ENCODE measurements around the gene INPP4B.
"Not testable (repeated sequence)": the region's sequence is repeated elsewhere in the genome, so short reads cannot be mapped to it uniquely, and the experiment has no call there.

INPP4B gene

GRCh38 chr4:142085513-142086292, 760.4 kb downstream of the INPP4B start:
- DNase-seq (ENCODE audit: low spot score), result no peak

GRCh38 chr4:142083264-142083663, 762.8 kb downstream of the INPP4B start:
- no peak for DNase-seq (ENCODE audit: low spot score)

GRCh38 chr4:142081025-142081424, 765.1 kb downstream of the INPP4B start:
- DNase-seq (ENCODE audit: low spot score), result no peak

- no peak for DNase-seq (ENCODE audit: low spot score)
Observed at GRCh38 chr4:142079959-142080358, 766.1 kb downstream of the INPP4B start.

- no peak for DNase-seq (ENCODE audit: low spot score)
Observed at GRCh38 chr4:142077048-142077447, 769.1 kb downstream of the INPP4B start.

- not testable (repeated sequence) for DNase-seq (ENCODE audit: low spot score)
Observed at GRCh38 chr4:142068304-142068703, 777.8 kb downstream of the INPP4B start.

- not testable (repeated sequence) for DNase-seq (ENCODE audit: low spot score)
Observed at GRCh38 chr4:142066562-142066961, 779.5 kb downstream of the INPP4B start.

- DNase-seq (ENCODE audit: low spot score), result no peak
Observed at GRCh38 chr4:142065086-142065647, 780.9 kb downstream of the INPP4B start.

- DNase-seq (ENCODE audit: low spot score), result no peak
Observed at GRCh38 chr4:142064181-142064580, 781.9 kb downstream of the INPP4B start.

GRCh38 chr4:142045996-142046395, 800.1 kb downstream of the INPP4B start:
- no peak for DNase-seq (ENCODE audit: low spot score)

- DNase-seq (ENCODE audit: low spot score), result no peak
Observed at GRCh38 chr4:142044271-142044670, 801.8 kb downstream of the INPP4B start.

- DNase-seq (ENCODE audit: low spot score), result no peak
Observed at GRCh38 chr4:142043509-142043908, 802.6 kb downstream of the INPP4B start.

- no peak for DNase-seq (ENCODE audit: low spot score)
Observed at GRCh38 chr4:142041788-142042187, 804.3 kb downstream of the INPP4B start.

GRCh38 chr4:142040043-142040442, 806.1 kb downstream of the INPP4B start:
- DNase-seq (ENCODE audit: low spot score), result no peak

- no peak for DNase-seq (ENCODE audit: low spot score)
Observed at GRCh38 chr4:142036795-142037583, 809.1 kb downstream of the INPP4B start.

GRCh38 chr4:142035566-142035965, 810.5 kb downstream of the INPP4B start:
- DNase-seq (ENCODE audit: low spot score), result no peak

GRCh38 chr4:142034101-142034500, 812.0 kb downstream of the INPP4B start:
- no peak for DNase-seq (ENCODE audit: low spot score)

GRCh38 chr4:142030010-142030409, 816.1 kb downstream of the INPP4B start:
- DNase-seq (ENCODE audit: low spot score), result no peak

- DNase-seq (ENCODE audit: low spot score), result no peak
Observed at GRCh38 chr4:142021761-142022160, 824.3 kb downstream of the INPP4B start.

- DNase-seq (ENCODE audit: low spot score), result no peak
Observed at GRCh38 chr4:142021181-142021580, 824.9 kb downstream of the INPP4B start.

- no peak for DNase-seq (ENCODE audit: low spot score)
Observed at GRCh38 chr4:142016031-142016430, 830.1 kb downstream of the INPP4B start.

GRCh38 chr4:142009751-142010150, 836.4 kb downstream of the INPP4B start:
- DNase-seq (ENCODE audit: low spot score), result no peak

GRCh38 chr4:142005519-142005918, 840.6 kb downstream of the INPP4B start:
- no peak for DNase-seq (ENCODE audit: low spot score)

Measured in left forelimb (tissue), 1 donor.